Panc1 (cell line): ENCODE results near the gene APP. TPM values are rescaled to one million over a fixed set of nuclear protein-coding genes. Genes with fewer than 3 reads are reported as not detected.

ENCODE experiments used
- ATAC-seq: fragments of 200-7000 bp; cut with Tn5 transposase; 2 replicates; pipeline ENCODE4 v1.9.1; 2020; ENCODE audit warnings: mild to moderate bottlenecking, moderate library complexity
- BruUV-seq: library from RNA; stranded (reverse); fragments of 400-500 nt; replicated peaks from 2 replicates; lab custom pipeline; 2021; lab: Mats Ljungman, UMichigan
- CTCF ChIA-PET: fragments of 300-600 bp; sonication (Branson Sonifier 250); formaldehyde crosslinking; loops from one replicate; lab custom pipeline; 2022; ENCODE audit warnings: antibody characterized with exemption; lab: Charles Lee
- POLR2A ChIA-PET: fragments of 300-600 bp; sonication (Branson Sonifier 250); formaldehyde crosslinking; loops from one replicate; lab custom pipeline; 2022; ENCODE audit warnings: antibody characterized with exemption; lab: Charles Lee
- DNase-seq: peaks from one replicate; pipeline ENCODE4 v3.0.0-alpha.2; 2010; ENCODE audit warnings: low read depth, low spot score
- H3K27ac ChIP-seq: 2 replicates; pipeline ENCODE4 v1.5.1; 2011; ENCODE audit warnings: mild to moderate bottlenecking, low read length, inconsistent platforms
- H3K27me3 ChIP-seq: fragments of 200-500 bp; sonication (Bioruptor generic); 2 replicates; pipeline ENCODE4 v1.6.0; 2014; ENCODE audit warnings: low read length, inconsistent platforms; ENCODE audit not compliant: control insufficient read depth, insufficient read depth
- H3K36me3 ChIP-seq: fragments of 200-500 bp; sonication (Bioruptor generic); 2 replicates; pipeline ENCODE4 v1.5.1; 2014; ENCODE audit warnings: inconsistent platforms, mild to moderate bottlenecking, low read length, moderate library complexity; ENCODE audit not compliant: control insufficient read depth, insufficient read depth
- H3K4me1 ChIP-seq: 2 replicates; pipeline ENCODE4 v1.5.1; 2011; ENCODE audit warnings: inconsistent platforms, mild to moderate bottlenecking, low read length, moderate library complexity; ENCODE audit not compliant: control insufficient read depth, insufficient read depth
- H3K4me3 ChIP-seq, 2 experiments: 2 replicates each; pipeline ENCODE4 v1.5.1; 2011 to 2012; ENCODE audit warnings: low read depth in 2 of 2, low read length in 2 of 2, mild to moderate bottlenecking in 2 of 2, inconsistent platforms in 1 of 2, moderate library complexity in 1 of 2
- H3K9me3 ChIP-seq: fragments of 200-500 bp; sonication (Bioruptor generic); 2 replicates; pipeline ENCODE4 v1.5.1; 2014; ENCODE audit warnings: low read depth, mild to moderate bottlenecking, inconsistent platforms, low read length, moderate library complexity; ENCODE audit not compliant: control insufficient read depth, insufficient read depth
- CTCF ChIP-seq: fragments of 450-650 bp; IDR thresholded peaks from 2 replicates; pipeline ENCODE4 v1.5.1; 2017; ENCODE audit warnings: mild to moderate bottlenecking
- POLR2AphosphoS5 ChIP-seq: IDR thresholded peaks from 2 replicates; pipeline ENCODE4 v1.6.1; 2012; ENCODE audit warnings: mild to moderate bottlenecking, low read depth, low read length, moderate library complexity
- REST ChIP-seq, 2 experiments: IDR thresholded peaks; 2 replicates each; pipeline ENCODE4 v1.6.1; 2011 to 2012; ENCODE audit warnings: low read depth in 2 of 2, control low read depth in 1 of 2, low read length in 1 of 2, mild to moderate bottlenecking in 1 of 2, moderate library complexity in 1 of 2; ENCODE audit not compliant: insufficient read depth in 1 of 2
- SIN3A ChIP-seq: IDR thresholded peaks from 2 replicates; pipeline ENCODE4 v1.6.1; 2012; ENCODE audit warnings: low read depth, mild to moderate bottlenecking, low read length, moderate library complexity, borderline replicate concordance; ENCODE audit not compliant: insufficient read depth
- TCF7L2 ChIP-seq: IDR thresholded peaks from 2 replicates; pipeline ENCODE4 v1.6.1; 2011; ENCODE audit warnings: mild to moderate bottlenecking, low read depth, low read length, inconsistent platforms
- in situ Hi-C: cut with HindIII; loops from 2 replicates; pipeline ENCODE4 v1.10.0; 2016; ENCODE audit warnings: low sequenced_read_pairs, low pct_unique_long_range_greater_than_20kb
- intact Hi-C: fragments of 100-400 bp; cut with micrococcal nuclease; formaldehyde crosslinking; loops from one replicate; pipeline ENCODE4 v1.10.0; 2022; ENCODE audit not compliant: unreplicated experiment
- total RNA-seq: library from RNA; stranded (reverse); gene quantifications from one replicate; pipeline ENCODE4 v1.2.1, GENCODE V29; 2021; ENCODE audit not compliant: unreplicated experiment

Gene APP
- total RNA-seq, 1 experiment from 2014 or later = 542 TPM

- POLR2A ChIA-PET = no interaction called here
- no TSS peak for BruUV-seq
- Histone ChIP-seq H3K4me3 (no peak overlapping the region), H3K36me3 (no peaks in the 10 kb centered on the region), H3K9me3 (no peaks in the 10 kb centered on the region), H3K27me3 (no peaks in the 10 kb centered on the region), H3K4me1 (no peaks in the 10 kb centered on the region), H3K27ac (no peak overlapping the region)
- TF ChIP-seq REST (IDR thresholded peaks at IDR 0.05; ENCODE audit: insufficient read depth in 1 of 2, low read depth in 2 of 2, low read length in 1 of 2) = no peak
- TF ChIP-seq CTCF = no peak
- no peak for TF ChIP-seq TCF7L2
- no peak for TF ChIP-seq POLR2AphosphoS5
- no peak for TF ChIP-seq SIN3A
- intact Hi-C loops = no loop called here
- ATAC-seq = no peak
- in situ Hi-C loops = no loop called here
- DNase-seq = no peak
- CTCF ChIA-PET = no interaction called here
Observed at GRCh38 chr21:25834381-25834780, 336.2 kb downstream of the APP start.

GRCh38 chr21:25831300-25831960 is 339.1 kb downstream of the APP start:
- TF ChIP-seq REST (IDR thresholded peaks at IDR 0.05; ENCODE audit: insufficient read depth in 1 of 2, low read depth in 2 of 2, low read length in 1 of 2) (no peak), CTCF (no peak), SIN3A (no peak), TCF7L2 (no peak), POLR2AphosphoS5 (no peak)
- intact Hi-C loops = no loop called here
- no peaks in the 10 kb centered on the region; the same call in 1 of the 2 replicates for H3K27me3 ChIP-seq
- no peak overlapping the region for H3K27ac ChIP-seq
- no peak overlapping the region for H3K4me3 ChIP-seq
- H3K36me3 ChIP-seq = no peaks in the 10 kb centered on the region
- no TSS peak for BruUV-seq
- H3K4me1 ChIP-seq = no peaks in the 10 kb centered on the region
- DNase-seq (no peak), ATAC-seq (no peak)
- CTCF ChIA-PET = no interaction called here
- in situ Hi-C loops = no loop called here
- POLR2A ChIA-PET = no interaction called here
- H3K9me3 ChIP-seq = no peaks in the 10 kb centered on the region
